Naive thymus-derived CD8-positive, alpha-beta T cell (primary cell): Measurements from ENCODE around the gene ARFRP1. TPM values are rescaled to one million over a fixed set of nuclear protein-coding genes. Genes with fewer than 3 reads are reported as not detected.

Experiments used
- ATAC-seq, 2 donors: fragments of 150-1000 bp; cut with Tn5 transposase in 1 of 2; sonication (Bioruptor Pico), chemical (Tn5 transposase) in 1 of 2; 1 replicate in 1 of 2; 2 replicates in 1 of 2; pipeline ENCODE4 v1.10.0; 2021; ENCODE audit warnings: mild to moderate bottlenecking in 2 of 2, moderate library complexity in 2 of 2
- POLR2A ChIA-PET: fragments of 350-600 bp; sonication (Branson Sonifier 250); formaldehyde crosslinking; loops from one replicate; lab custom pipeline; 2021; ENCODE audit warnings: antibody characterized with exemption; lab: Charles Lee
- DNase-seq, 10 donors: peaks; one replicate each; pipeline versions ENCODE4 v3.0.0 to v3.0.0-alpha.2; 2020 to 2022
- H3K27ac Mint-ChIP-seq, 10 donors: one replicate each; pipeline ENCODE4 v1.8.0; 2020 to 2022; ENCODE audit warnings: mild to moderate bottlenecking in 10 of 10, mixed read lengths in 10 of 10, moderate library complexity in 4 of 10, inconsistent platforms in 1 of 10
- H3K27me3 Mint-ChIP-seq, 5 donors: one replicate each; pipeline ENCODE4 v1.8.0; 2021 to 2022; ENCODE audit warnings: mixed read lengths in 5 of 5
- H3K36me3 Mint-ChIP-seq, 3 donors: one replicate each; pipeline ENCODE4 v1.8.0; 2020 to 2022; ENCODE audit warnings: mixed read lengths in 3 of 3, mild to moderate bottlenecking in 2 of 3, inconsistent platforms in 1 of 3
- H3K4me1 Mint-ChIP-seq, 4 donors: one replicate each; pipeline ENCODE4 v1.8.0; 2021 to 2022; ENCODE audit warnings: mixed read lengths in 4 of 4
- H3K4me3 Mint-ChIP-seq, 10 donors: one replicate each; pipeline ENCODE4 v1.8.0; 2020 to 2022; ENCODE audit warnings: mild to moderate bottlenecking in 10 of 10, mixed read lengths in 10 of 10, moderate library complexity in 6 of 10, inconsistent platforms in 1 of 10
- H3K9me3 Mint-ChIP-seq, 9 donors: one replicate each; pipeline ENCODE4 v1.8.0; 2020 to 2022; ENCODE audit warnings: mixed read lengths in 9 of 9, mild to moderate bottlenecking in 3 of 9, inconsistent platforms in 1 of 9, moderate library complexity in 1 of 9
- polyA plus RNA-seq, 3 donors: library from polyadenylated mRNA; unstranded; fragments of 300-500 nt; fragmentation: Illumina TruSeq; gene quantifications; one replicate each; pipeline ENCODE4 v1.2.3, GENCODE V29; 2021
- total RNA-seq, 8 experiments: library from RNA in 2 of 8; stranded (reverse) in 2 of 8; gene quantifications; one replicate each; pipeline ENCODE4 v1.2.3 and lab custom pipeline; 2021 to 2026

Gene ARFRP1
- total and polyA plus RNA-seq, 5 experiments from 2014 or later = 60.1 to 108 (median 92.1) TPM

- peaks cover 0 to 5% (median 0%) of the 10 kb centered on the region in 9 donors for H3K9me3 Mint-ChIP-seq
- peak overlapping the region in 5 of 10 donors; percentile 29 to 77 (median 48) for H3K27ac Mint-ChIP-seq
- H3K4me3 Mint-ChIP-seq = peak overlapping the region in 2 of 10 donors; percentile 20 to 50
- peaks cover 5 to 21% (median 13%) of the 10 kb centered on the region in 4 donors for H3K4me1 Mint-ChIP-seq
- no peak for ATAC-seq
- DNase-seq = peak in 1 of 10 donors; percentile 61
- no peaks in the 10 kb centered on the region for H3K27me3 Mint-ChIP-seq
- H3K36me3 Mint-ChIP-seq = peaks cover 0 to 5% (median 0%) of the 10 kb centered on the region in 3 donors
- POLR2A ChIA-PET = interaction anchor here (1.5 kb wide), 1 partner anchor 182 kb away, joined by 3 read pairs; no protein-coding TSS in a partner anchor
Measured at GRCh38 chr20:63692436-63693082, 15.2 kb downstream of the ARFRP1 start.

- peaks cover 0 to 5% (median 0%) of the 10 kb centered on the region in 9 donors for H3K9me3 Mint-ChIP-seq
- H3K4me1 Mint-ChIP-seq = peaks cover 3 to 19% (median 9%) of the 10 kb centered on the region in 4 donors
- H3K27me3 Mint-ChIP-seq = no peaks in the 10 kb centered on the region
- peak overlapping the region in 1 of 10 donors; percentile 19 for H3K4me3 Mint-ChIP-seq
- no peak for ATAC-seq
- peak overlapping the region in 2 of 10 donors; percentile 66 to 83 for H3K27ac Mint-ChIP-seq
- H3K36me3 Mint-ChIP-seq = peaks cover 0 to 5% (median 0%) of the 10 kb centered on the region in 3 donors
- DNase-seq = peak in 1 of 10 donors; percentile 3
- POLR2A ChIA-PET = interaction anchor here (1.5 kb wide), 1 partner anchor 183 kb away, joined by 3 read pairs; no protein-coding TSS in a partner anchor
Measured at GRCh38 chr20:63691711-63692435, 15.9 kb downstream of the ARFRP1 start.

DNA sequence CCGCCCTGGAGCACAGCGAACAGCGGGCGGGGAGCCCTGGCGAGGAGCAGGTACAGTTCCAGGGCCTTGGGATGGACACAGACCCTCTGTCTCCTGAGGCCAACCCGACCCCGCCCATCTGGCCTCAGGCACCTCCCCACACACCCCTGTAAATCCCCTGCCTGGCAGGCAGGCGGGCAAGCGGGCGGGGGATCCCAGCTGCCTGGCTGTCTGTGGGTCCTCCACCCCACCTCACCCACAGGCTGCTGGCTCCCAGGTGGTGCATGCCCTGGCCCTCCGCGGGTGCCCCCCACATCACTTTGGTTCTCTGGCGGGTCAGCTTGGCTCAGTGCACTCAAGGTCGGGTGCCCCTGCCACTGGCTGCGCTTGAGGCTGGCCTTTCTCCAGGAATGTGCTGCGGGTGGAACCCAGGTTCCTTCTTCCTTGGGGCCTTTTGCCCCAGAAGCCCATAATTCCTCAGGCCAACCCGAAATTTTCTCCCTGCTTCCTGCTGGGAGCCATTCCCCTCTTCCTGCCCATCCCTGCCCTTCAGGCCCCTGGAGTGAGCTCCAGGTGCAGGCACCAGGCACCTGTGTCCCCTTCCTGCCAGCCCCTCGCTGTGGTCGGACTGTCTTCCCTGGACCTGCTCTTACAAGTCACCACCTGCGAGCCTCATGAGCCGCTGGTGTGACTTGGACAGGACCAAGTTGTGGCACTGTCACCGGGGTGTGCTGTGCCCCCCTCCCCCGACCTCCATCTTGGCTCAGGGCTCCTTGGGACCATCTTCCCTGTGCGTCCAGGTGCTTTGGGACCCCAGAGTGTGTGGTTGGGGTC, 16.7 kb downstream of the ARFRP1 start:
- POLR2A ChIA-PET = interaction anchor here (1.5 kb wide), 1 partner anchor 184 kb away, joined by 3 read pairs; no protein-coding TSS in a partner anchor
- DNase-seq (peak in 2 of 10 donors; percentile 5 to 56), ATAC-seq (peak in 1 of 2 donors; percentile 17)
- Mint-ChIP-seq H3K27me3 (no peaks in the 10 kb centered on the region), H3K4me1 (peaks cover under 1 to 21% (median 7%) of the 10 kb centered on the region in 4 donors), H3K36me3 (peaks cover 0 to 4% (median 0%) of the 10 kb centered on the region in 3 donors), H3K9me3 (peaks cover 0 to 5% (median 0%) of the 10 kb centered on the region in 9 donors), H3K4me3 (peak overlapping the region in 2 of 10 donors; percentile 19 to 45), H3K27ac (peak overlapping the region in 2 of 10 donors; percentile 71 to 83)

GRCh38 chr20:63690003-63690897, 17.5 kb downstream of the ARFRP1 start:
- POLR2A ChIA-PET = no interaction called here
- Mint-ChIP-seq H3K4me1 (peaks cover 0 to 16% (median 4%) of the 10 kb centered on the region in 4 donors), H3K27me3 (no peaks in the 10 kb centered on the region), H3K4me3 (no peak overlapping the region), H3K9me3 (peaks cover 0 to 5% (median 0%) of the 10 kb centered on the region in 9 donors), H3K36me3 (peaks cover 0 to 3% (median 0%) of the 10 kb centered on the region in 3 donors), H3K27ac (peak overlapping the region in 1 of 10 donors; percentile 83)
- ATAC-seq = no peak
- peak in 2 of 10 donors; percentile 2 to 61 for DNase-seq

DNA sequence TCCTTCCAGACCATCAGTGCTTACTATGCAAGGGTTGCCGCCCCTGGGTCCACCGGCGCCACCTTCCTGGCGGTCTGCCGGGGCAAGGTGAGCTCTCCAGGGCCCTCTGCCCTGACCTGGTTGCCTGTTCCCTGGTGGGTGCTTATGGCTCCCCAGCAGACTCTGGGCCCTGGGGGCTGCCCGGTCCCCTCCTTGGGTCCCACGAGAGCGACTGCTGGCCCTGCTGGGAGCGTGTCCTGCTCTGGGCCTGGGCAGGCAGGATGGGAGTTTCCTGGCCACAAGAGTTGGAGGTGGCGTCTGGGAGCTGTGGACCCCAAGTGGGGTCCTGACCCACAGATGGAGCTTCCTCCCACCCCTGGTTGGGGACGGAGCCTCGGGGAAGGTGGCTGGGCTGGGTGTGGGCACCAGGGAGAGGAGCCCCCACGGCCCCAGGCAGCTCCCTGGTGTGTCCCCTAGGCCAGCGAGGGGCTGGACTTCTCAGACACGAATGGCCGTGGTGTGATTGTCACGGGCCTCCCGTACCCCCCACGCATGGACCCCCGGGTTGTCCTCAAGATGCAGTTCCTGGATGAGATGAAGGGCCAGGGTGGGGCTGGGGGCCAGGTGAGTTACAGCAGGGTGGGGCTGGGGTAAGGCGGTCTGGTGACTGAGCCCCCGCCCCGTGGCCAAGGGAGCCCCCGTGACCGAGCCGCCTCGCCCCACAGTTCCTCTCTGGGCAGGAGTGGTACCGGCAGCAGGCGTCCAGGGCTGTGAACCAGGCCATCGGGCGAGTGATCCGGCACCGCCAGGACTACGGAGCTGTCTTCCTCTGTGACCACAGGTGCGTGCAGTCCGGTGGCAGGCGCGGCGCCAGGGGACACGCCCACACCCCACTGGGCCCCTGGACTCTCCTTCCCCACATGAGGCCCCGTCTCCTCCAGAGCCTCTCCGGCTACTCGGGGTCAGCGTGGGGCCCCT, 18.5 kb downstream of the ARFRP1 start:
- Mint-ChIP-seq H3K36me3 (peaks cover 0 to 3% (median 0%) of the 10 kb centered on the region in 3 donors), H3K4me3 (no peak overlapping the region), H3K27ac (no peak overlapping the region), H3K27me3 (no peaks in the 10 kb centered on the region), H3K9me3 (peaks cover 0 to 5% (median 0%) of the 10 kb centered on the region in 9 donors), H3K4me1 (peaks cover 0 to 16% (median 4%) of the 10 kb centered on the region in 4 donors)
- DNase-seq (peak in 1 of 10 donors; percentile 64), ATAC-seq (no peak)
- POLR2A ChIA-PET = interaction anchor here (0.5 kb wide), 2 partner anchors 86 to 184 kb away, joined by 3 to 4 read pairs; no protein-coding TSS in a partner anchor

GRCh38 chr20:63688228-63689045, 19.3 kb downstream of the ARFRP1 start:
- H3K27ac Mint-ChIP-seq = peak overlapping the region in 1 of 10 donors; percentile 40
- ATAC-seq (no peak), DNase-seq (no peak)
- no peaks in the 10 kb centered on the region for H3K36me3 Mint-ChIP-seq
- H3K9me3 Mint-ChIP-seq = peaks cover 0 to 2% (median 0%) of the 10 kb centered on the region in 9 donors
- no peak overlapping the region for H3K4me3 Mint-ChIP-seq
- H3K4me1 Mint-ChIP-seq = peaks cover 0 to 12% (median 6%) of the 10 kb centered on the region in 4 donors
- POLR2A ChIA-PET = interaction anchor here (0.5 kb wide), 1 partner anchor 185 kb away, joined by 4 read pairs; no protein-coding TSS in a partner anchor
- no peaks in the 10 kb centered on the region for H3K27me3 Mint-ChIP-seq

- no peak for ATAC-seq
- Mint-ChIP-seq H3K27ac (no peak overlapping the region), H3K4me3 (peak overlapping the region in 1 of 10 donors; percentile 29), H3K27me3 (no peaks in the 10 kb centered on the region), H3K36me3 (no peaks in the 10 kb centered on the region), H3K9me3 (peaks cover 0 to 1% (median 0%) of the 10 kb centered on the region in 9 donors), H3K4me1 (peaks cover 0 to 12% (median 6%) of the 10 kb centered on the region in 4 donors)
- POLR2A ChIA-PET = interaction anchor here (1.2 to 1.4 kb wide), 4 partner anchors 9 to 61 kb away, joined by 3 to 4 read pairs (median 3); partner anchors contain the start of genes GMEB2 and TNFRSF6B
- DNase-seq = no peak
Measured at GRCh38 chr20:63687419-63688178, 20.2 kb downstream of the ARFRP1 start.

GRCh38 chr20:63686492-63687321, 21.1 kb downstream of the ARFRP1 start:
- H3K4me1 Mint-ChIP-seq = peaks cover 0 to 12% (median 6%) of the 10 kb centered on the region in 4 donors
- H3K27me3 Mint-ChIP-seq = no peaks in the 10 kb centered on the region
- POLR2A ChIA-PET = interaction anchor here (1.2 to 1.4 kb wide), 4 partner anchors 10 to 60 kb away, joined by 3 to 4 read pairs (median 3); partner anchors contain the start of genes GMEB2 and TNFRSF6B
- H3K4me3 Mint-ChIP-seq = no peak overlapping the region
- peak; percentile 24 to 63 for ATAC-seq
- no peak overlapping the region for H3K27ac Mint-ChIP-seq
- H3K9me3 Mint-ChIP-seq = no peaks in the 10 kb centered on the region
- no peaks in the 10 kb centered on the region for H3K36me3 Mint-ChIP-seq
- DNase-seq = no peak
